ENCODE measurements around the gene C1orf167. TPM values are rescaled to one million over a fixed set of nuclear protein-coding genes. Genes with fewer than 3 reads are reported as not detected.

C1orf167 gene
- total and polyA plus RNA-seq, 2 of the 13 experiments (the other 11 are each of a cell fraction or from before 2014, with no cell fraction given) = not detected

GRCh38 chr1:11784993-11785769 is 23.2 kb downstream of the C1orf167 start:
- no peaks in the 10 kb centered on the region for H3K9me3 ChIP-seq (ENCODE audit: low read length)
- peaks cover 1 to 8% of the 10 kb centered on the region in 2 experiments; a peak in 3 of 5 replicates for H3K27me3 ChIP-seq (ENCODE audit: control insufficient read depth in 1 of 2, insufficient read depth in 2 of 2, low read length in 2 of 2)
- ATAC-seq = peak; percentile 95
- no peak overlapping the region for H3K27ac ChIP-seq (ENCODE audit: extremely low read length, insufficient read depth, low read length)
- POLR2A ChIA-PET = interaction anchor here (0.6 to 1.5 kb wide), 5 partner anchors 9 to 124 kb away, joined by 3 to 5 read pairs (median 3); partner anchors contain the start of genes CLCN6 and MTHFR
- H2AFZ ChIP-seq (ENCODE audit: low read length) = no peak overlapping the region
- CTCF ChIA-PET (ENCODE audit: low intra/inter-chr PET ratio, low total read pairs) = interaction anchor here (0.6 to 1.5 kb wide), 2 partner anchors 23 to 801 kb away, joined by 3 to 4 read pairs; partner anchors contain the start of gene C1orf167
- in situ Hi-C loops (cut with HindIII; ENCODE audit: extremely low pct_ligation_motif_present, low pct_unique_long_range_greater_than_20kb) = no loop called here
- no TSS peak for BruUV-seq (replicated peaks)
- no peaks in the 10 kb centered on the region for H3K36me3 ChIP-seq (replicated peaks in 1 of 2; ENCODE audit: control insufficient read depth in 1 of 2, insufficient read depth in 2 of 2, low read length in 2 of 2)
- no peak overlapping the region for H3K9ac ChIP-seq (ENCODE audit: insufficient read depth, low read depth, low read length)
- H3K79me2 ChIP-seq (ENCODE audit: insufficient read depth, low read length) = no peaks in the 10 kb centered on the region
- DNase-seq (ENCODE audit: low spot score) = peak; percentile 64
- intact Hi-C loops (cut with micrococcal nuclease; ENCODE audit: unreplicated experiment) = loop anchor here (1.0 kb wide), 1 partner anchor 18 kb away; no protein-coding TSS in a partner anchor
- FAIRE-seq = no peak
- peak overlapping the region; percentile 68 for H3K4me2 ChIP-seq (ENCODE audit: low read depth, low read length)
- H3K4me3 ChIP-seq (replicated peaks in 1 of 3; ENCODE audit: insufficient read depth in 1 of 3, low read depth in 2 of 3, low read length in 3 of 3) = peak overlapping the region in 2 of 3 experiments; percentile 29 to 63; a peak in 4 of 6 replicates
- WGBS (ENCODE audit: low lambda C conversion rate) = 0% methylated on average over 6 of the region's 30 CpGs
- no peaks in the 10 kb centered on the region for H4K20me1 ChIP-seq (ENCODE audit: insufficient read depth, low read length)
- peaks cover 40% of the 10 kb centered on the region for H3K4me1 ChIP-seq (ENCODE audit: insufficient read depth, low read length)
- TF ChIP-seq ARNT2 (CRISPR knock-in tag; IDR thresholded peaks at IDR 0.05; ENCODE audit: low read depth) (peak; percentile 54; the same call in 1 of the 2 replicates), AHR (CRISPR knock-in tag; IDR thresholded peaks at IDR 0.05) (no peak), RARA (CRISPR knock-in tag; IDR thresholded peaks at IDR 0.05) (0 out of 2 replicates have a peak, but pooled peaks have one; percentile 28), KDM5B (CRISPR knock-in tag; IDR thresholded peaks at IDR 0.05; ENCODE audit: borderline replicate concordance) (0 out of 2 replicates have a peak, but pooled peaks have one; percentile 37), ZNF496 (CRISPR knock-in tag; IDR thresholded peaks at IDR 0.05; ENCODE audit: insufficient replicate concordance) (no peak), ZNF607 (CRISPR knock-in tag; IDR thresholded peaks at IDR 0.05; ENCODE audit: borderline replicate concordance) (no peak), ZNF10 (CRISPR knock-in tag; IDR thresholded peaks at IDR 0.05; ENCODE audit: borderline replicate concordance, low read depth) (no peak), HOXA3 (CRISPR knock-in tag; IDR thresholded peaks at IDR 0.05) (peak; percentile 45; the same call in 1 of the 2 replicates), MAFG (CRISPR knock-in tag; IDR thresholded peaks at IDR 0.05) (no peak), SALL1 (CRISPR knock-in tag; IDR thresholded peaks at IDR 0.05) (peak; percentile 58; the same call in 1 of the 2 replicates), ZNF570 (CRISPR knock-in tag; IDR thresholded peaks at IDR 0.05; ENCODE audit: borderline replicate concordance) (no peak), ZMYM4 (CRISPR knock-in tag; IDR thresholded peaks at IDR 0.05) (0 out of 2 replicates have a peak, but pooled peaks have one; percentile 48), ZNF780A (CRISPR knock-in tag; IDR thresholded peaks at IDR 0.05) (no peak), HNF4A (CRISPR knock-in tag; IDR thresholded peaks at IDR 0.05) (no peak; the same call in 1 of the 2 replicates), NR2C2 (CRISPR knock-in tag; IDR thresholded peaks at IDR 0.05; ENCODE audit: borderline replicate concordance) (peak; percentile 53; the same call in 1 of the 2 replicates), GABPB1 (CRISPR knock-in tag; IDR thresholded peaks at IDR 0.05) (peak; percentile 76), MZF1 (CRISPR knock-in tag; IDR thresholded peaks at IDR 0.05; ENCODE audit: borderline replicate concordance) (no peak), CAMTA2 (CRISPR knock-in tag; IDR thresholded peaks at IDR 0.05; ENCODE audit: borderline replicate concordance) (no peak), SOX13 (IDR thresholded peaks at IDR 0.05) (no peak), SOX13 (CRISPR knock-in tag; conservative IDR thresholded peaks at IDR 0.05 in 1 of 2, IDR thresholded peaks at IDR 0.05 in 1 of 2) (0 out of 4 replicates have a peak, but pooled peaks of 1 of the 2 experiments have one; percentile 14)
- TF ChIP-seq, protein P1, sequence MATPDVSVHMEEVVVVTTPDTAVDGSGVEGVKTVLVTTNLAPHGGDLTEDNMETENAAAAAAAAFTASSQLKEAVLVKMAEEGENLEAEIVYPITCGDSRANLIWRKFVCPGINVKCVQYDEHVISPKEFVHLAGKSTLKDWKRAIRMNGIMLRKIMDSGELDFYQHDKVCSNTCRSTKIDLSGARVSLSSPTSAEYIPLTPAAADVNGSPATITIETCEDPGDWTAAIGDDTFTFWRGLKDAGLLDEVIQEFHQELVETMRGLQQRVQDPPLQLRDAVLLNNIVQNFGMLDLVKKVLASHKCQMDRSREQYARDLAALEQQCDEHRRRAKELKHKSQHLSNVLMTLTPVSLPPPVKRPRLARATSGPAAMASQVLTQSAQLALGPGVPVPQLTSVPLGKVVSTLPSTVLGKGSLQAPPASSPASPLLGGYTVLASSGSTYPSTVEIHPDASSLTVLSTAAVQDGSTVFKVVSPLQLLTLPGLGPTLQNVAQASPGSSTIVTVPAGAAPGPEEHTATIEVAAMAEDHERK (CRISPR knock-in tag; IDR thresholded peaks at IDR 0.05; ENCODE audit: low read depth) = no peak

Data from HepG2 (cell line).